Stimulated activated CD4-positive, alpha-beta T cell treated with anti-CD3 and anti-CD28 coated beads, Interleukin-2, amount 100 ng/mL, for 48 hours (primary cell): Measurements from ENCODE around the gene TAC4.

Experiments
- DNase-seq, 2 donors: peaks; one replicate each; pipeline ENCODE4 v3.0.0-alpha.2; 2020

Gene TAC4

GRCh38 chr17:49872754-49873377 is 25.0 kb upstream of the TAC4 start:
- no peak for DNase-seq

GRCh38 chr17:49871211-49871610 is 23.3 kb upstream of the TAC4 start:
- DNase-seq = no peak

- DNase-seq = no peak
Observed at GRCh38 chr17:49870298-49870697, 22.4 kb upstream of the TAC4 start.

GRCh38 chr17:49869038-49869374 is 21.1 kb upstream of the TAC4 start:
- no peak for DNase-seq

- no peak for DNase-seq
Observed at GRCh38 chr17:49866882-49867413, 19.1 kb upstream of the TAC4 start.

GRCh38 chr17:49866019-49866380 is 18.1 kb upstream of the TAC4 start:
- DNase-seq = no peak

- DNase-seq = no peak
Observed at GRCh38 chr17:49862781-49863331, 15.0 kb upstream of the TAC4 start.

GRCh38 chr17:49861150-49861884 is 13.4 kb upstream of the TAC4 start:
- DNase-seq = peak; percentile 33 to 58

- DNase-seq = no peak
Observed at GRCh38 chr17:49859991-49860953, 12.4 kb upstream of the TAC4 start.

GRCh38 chr17:49858796-49859195 is 10.9 kb upstream of the TAC4 start:
- DNase-seq = no peak

GRCh38 chr17:49854126-49854525 is 6.3 kb upstream of the TAC4 start:
- no peak for DNase-seq

GRCh38 chr17:49853470-49854015 is 5.7 kb upstream of the TAC4 start:
- no peak for DNase-seq

GRCh38 chr17:49851387-49852291 is 3.8 kb upstream of the TAC4 start:
- DNase-seq = peak; percentile 62 to 70

GRCh38 chr17:49850772-49851386 is 3.0 kb upstream of the TAC4 start:
- DNase-seq = no peak

- no peak for DNase-seq
Observed at GRCh38 chr17:49850218-49850610, 2.3 kb upstream of the TAC4 start.

GRCh38 chr17:49848739-49849138 is 870 bp upstream of the TAC4 start:
- DNase-seq = no peak

- DNase-seq = no peak
Observed at GRCh38 chr17:49846938-49847712, 744 bp downstream of the TAC4 start.

- DNase-seq = no peak
Observed at GRCh38 chr17:49845321-49845720, 2.5 kb downstream of the TAC4 start.

GRCh38 chr17:49843774-49844350 is 4.0 kb downstream of the TAC4 start:
- DNase-seq = peak in 1 of 2 donors; percentile 17

- no peak for DNase-seq
Observed at GRCh38 chr17:49842846-49843245, 5.0 kb downstream of the TAC4 start.
